Activated CD4-positive, alpha-beta T cell treated with anti-CD3 and anti-CD28 coated beads for 1 hour (primary cell): ENCODE results near the gene NOL3.

Experiments
- DNase-seq: peaks from one replicate; pipeline ENCODE4 v3.0.0-alpha.2; 2020

Gene NOL3

DNA sequence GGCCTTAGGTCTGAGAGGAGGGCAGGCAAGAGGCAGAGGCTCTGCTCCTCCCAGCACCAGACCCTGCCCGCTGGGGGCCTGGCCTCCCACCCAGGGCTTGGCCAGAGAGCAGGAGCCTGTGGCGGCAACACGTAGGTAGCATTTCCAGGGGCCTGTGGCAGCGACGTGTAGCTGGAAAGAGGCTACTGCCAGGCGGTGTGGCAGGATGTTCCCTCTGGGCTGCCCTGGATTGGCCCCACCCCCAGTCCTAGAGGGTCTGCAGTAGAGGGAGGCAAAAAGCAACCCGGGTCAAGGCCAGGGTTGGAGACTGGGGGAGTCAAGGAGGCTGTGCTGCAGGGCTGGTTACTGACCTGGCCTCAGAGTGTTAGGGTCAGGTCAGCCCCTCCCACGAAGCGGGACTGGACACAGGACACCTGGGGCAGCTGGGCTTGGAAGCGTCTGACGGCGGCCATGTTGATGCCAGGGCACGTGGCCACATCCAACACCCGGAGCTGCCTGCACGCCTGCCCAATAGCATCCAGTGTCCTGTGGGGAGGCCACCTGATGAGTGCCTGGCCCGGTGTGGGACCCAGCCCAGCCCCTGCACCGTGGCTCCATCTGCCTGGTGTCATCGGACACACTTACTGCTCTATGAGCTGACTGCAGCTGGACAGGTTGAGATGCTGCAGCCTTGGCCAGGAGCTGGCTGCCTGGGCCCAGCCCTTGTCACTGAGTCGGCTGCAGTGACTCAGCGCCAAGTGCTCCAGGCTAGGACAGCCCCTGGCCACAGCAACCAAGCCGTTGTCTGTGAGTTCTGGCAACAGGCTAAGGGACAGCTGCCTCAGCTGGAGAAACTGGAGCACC, 37.1 kb downstream of the NOL3 start:
- DNase-seq: no peak

DNA sequence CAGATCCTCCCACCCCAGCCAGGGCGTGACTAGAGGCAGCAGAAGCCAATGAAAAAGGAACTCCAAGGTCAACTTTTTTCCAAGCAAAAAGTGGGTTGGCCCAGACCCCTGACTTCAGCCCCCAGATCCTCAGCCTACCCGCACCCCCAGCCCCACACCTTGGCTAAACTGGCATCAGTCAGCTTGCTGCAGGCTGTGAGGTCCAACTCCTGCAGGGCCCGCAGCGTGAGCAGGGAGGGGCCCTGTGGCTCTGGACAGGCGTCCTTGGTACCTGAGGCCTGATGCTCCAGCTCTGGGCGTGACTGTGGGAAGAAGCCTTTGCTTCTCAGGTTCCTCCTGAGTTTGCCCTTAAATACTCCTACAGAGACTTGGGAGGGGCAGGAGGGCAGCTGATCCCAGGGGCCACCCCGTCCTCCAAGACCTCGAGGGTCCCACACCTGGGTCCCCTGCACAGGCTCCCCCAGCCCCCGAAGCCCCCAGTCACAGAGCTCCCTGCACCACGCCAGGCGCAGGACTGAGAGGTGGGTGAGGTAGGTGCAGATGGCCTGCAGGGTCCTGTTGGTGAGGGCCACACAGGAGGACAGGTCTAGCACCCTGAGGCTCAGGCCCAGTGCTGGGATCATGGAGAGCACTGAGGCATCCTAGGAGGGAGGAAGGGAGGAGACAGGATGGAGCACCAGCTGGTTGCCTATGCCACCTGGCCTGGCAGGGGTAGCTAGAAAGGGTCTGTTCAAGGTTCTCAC, 38.0 kb downstream of the NOL3 start:
- no peak for DNase-seq

DNA sequence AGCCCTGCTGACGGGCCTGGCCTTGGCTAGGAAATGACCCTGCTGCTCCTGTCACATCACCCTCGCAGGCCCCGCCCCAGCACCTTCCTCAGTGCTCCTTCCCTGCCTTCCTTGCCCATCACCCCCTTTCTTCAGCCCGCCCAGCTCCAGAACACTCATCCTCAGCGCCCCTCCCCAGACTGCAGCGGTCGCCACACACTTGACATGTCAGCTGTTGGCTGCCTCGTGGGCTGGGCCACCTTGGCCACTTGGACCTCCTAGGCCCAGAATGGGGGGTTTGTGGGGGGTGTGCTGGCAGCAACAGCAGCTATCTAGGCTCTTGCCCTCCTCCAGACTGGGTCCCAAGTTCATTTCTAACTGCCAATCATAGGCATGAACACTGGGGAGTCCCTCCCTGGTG, 39.2 kb downstream of the NOL3 start:
- no peak for DNase-seq

DNA sequence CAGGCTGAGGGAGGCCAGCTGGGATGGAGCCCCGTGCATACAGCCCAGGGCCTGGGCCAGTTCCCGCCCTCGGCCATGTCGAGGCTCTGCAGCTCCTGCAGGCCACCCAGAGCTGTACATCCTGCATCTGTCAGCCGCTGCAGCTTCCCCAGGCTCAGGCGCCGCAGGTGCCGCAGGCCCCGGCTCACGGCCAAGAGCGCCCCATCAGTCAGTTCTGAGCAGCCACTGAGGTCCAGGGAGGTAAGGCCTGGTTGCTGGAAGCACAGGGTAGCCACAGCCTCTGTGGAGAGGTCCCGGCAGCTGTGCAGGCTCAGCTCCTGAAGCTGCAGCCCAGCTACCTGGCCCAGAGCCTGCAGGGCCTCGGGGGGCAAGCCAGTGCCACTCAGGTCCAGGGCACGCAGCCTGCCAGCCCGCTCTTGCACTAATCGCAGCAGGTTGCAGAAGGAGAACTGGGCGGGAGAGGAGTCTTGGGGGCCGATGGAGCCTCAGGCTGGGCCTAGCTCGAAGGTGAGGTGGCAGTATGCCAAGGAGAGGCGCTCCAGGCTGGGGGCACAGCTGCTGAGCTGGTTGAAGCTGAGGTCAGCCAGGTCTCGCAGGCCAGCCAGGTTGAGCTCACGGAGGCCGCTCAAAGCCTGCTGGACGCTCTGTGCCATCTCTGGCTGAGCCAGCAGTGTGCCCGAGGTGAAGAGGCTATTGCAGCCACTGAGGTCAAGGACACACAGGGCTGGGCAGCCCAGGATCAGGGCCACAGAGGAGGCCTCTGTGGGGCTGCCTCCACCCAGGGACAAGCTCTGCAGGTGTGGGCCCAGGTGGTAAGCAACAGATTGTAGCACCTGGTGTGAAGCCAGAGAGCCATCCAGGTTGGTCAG, 40.0 kb downstream of the NOL3 start:
- no peak for DNase-seq

DNA sequence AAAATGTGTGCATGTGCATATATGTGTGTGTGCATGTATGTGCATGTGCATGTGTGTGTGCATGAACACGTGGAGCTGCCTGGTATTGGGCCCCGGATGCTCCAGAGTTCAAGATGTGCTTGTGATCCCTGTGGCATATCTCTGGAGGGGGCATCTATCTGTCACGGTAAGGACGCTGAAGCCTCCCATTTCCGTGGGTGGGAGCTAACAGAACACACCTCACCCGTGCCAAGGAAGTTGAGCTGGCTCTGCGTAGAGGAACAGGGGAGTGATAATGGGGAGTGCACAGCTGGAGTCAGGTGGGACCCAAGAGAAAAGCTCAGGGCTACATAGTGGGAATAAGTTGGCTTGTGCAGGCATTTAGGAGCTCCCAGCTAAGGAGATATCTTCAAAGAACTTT, 41.3 kb downstream of the NOL3 start:
- no peak for DNase-seq

DNA sequence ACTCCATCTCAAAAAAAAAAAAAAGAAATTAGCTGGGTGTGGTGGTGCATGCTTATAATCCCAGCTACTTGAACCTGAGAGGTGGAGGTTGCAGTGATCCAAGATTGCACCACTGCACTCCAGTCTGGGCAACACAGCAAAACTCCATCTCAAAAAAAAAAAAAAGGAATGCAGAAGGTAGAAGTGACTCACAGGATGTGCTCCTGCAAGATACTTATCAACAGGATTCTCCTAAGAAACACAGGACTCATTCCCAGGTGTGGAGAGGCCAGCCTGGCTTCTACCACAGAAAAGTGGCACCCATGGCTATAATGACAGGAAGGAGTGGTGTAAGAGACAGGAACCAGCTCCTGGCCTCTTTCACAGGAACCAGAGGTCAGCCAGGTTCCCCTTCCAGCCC, 42.4 kb downstream of the NOL3 start:
- DNase-seq: no peak

DNA sequence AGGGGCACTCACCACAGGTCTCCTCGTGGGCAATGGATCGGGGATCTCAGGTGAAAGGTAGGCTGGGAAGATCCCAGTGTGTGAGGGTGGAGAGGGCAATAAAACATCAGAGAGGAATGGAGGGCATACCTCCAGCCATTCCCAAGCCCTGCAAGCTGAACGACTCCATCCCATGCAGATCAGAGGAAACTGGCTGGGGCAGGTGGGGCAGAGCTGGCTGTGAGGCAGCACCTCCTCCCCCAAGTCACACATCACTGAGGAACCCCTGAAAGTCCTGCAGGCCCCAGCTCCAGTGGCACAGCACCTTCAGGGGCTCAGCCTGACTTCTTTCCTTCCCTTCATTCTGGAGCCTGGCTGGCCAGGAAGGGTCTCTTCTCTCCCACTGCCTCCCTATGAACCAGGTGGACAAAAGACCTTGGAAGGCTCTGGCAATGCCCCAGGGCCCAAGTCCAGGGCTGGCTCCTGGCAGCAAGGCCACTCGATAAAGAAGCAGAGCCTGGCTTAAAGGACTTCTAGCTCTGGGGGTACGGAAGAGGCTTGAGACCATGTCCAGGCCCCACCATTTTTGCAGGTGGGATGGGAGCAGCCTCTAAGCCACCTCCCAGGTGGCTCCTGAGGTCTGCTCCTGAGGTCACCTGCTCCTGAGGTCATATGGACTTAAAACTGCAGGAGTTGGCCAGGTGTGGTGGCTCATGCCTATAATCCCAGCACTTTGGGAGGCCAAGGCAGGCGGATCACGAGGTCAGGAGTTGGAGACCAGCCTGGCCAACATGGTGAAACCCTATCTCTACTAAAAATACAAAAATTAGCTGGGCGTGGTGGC, 43.1 kb downstream of the NOL3 start:
- DNase-seq: no peak

DNA sequence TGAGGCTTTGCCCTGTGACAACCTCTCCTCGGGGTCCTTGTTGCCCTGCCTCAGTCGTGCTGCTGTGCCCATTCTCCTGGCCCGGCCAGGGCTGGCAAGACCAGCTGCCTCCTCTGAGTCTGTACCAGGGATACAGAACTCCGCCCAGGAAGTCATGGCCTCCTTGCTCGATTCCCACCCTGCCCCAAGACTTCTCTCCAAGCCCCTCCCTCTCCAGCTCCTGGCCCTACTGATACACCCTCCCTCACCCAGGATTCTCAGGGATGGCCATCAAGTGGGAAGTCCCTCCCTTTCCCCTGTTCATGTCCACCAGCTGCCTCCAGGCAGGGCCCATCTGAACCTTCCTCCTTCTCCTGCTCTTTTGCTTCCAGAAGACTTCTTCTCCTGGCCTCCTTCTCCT, 45.4 kb downstream of the NOL3 start:
- no peak for DNase-seq

DNA sequence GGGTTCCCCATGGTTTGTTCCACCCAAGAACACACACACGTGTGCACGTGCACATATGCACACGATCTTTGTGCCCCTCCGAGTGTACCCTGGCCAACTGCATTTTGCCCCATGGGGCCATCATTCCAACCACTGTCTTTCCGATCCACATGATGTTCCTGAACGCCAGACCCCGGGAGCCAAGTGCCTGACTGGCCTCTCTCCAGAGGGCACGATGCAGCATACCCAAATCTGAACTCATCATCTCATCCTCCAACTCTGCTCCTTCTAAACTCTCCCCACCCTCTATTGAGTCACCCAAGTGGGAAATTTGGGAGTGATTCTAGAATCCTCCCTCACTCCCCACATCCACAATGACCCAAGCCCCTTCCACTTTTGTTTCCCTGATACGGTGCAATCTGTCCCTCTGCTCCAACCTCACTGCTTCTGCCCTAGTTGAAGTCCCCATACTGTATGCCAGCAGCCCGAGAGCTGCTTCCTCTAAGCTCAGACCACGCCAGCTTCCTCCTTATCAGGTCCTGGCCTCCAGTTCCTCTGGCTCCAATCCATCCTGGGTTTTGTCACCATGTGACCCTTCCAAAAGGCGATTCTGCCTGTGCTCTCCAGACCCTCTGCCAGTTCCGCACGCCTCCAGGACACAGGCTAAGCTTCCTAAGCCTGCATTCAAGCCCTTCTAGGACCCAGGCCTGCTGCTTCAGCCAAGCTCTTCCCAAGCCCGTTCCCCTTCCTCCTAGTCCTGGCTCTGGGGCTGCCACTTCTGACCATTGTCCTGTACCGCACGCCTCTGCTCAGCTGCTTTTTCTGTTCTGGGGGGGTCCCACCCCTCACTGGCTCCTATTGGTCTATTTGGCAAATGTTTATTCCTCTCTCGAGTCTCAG, 46.5 kb downstream of the NOL3 start:
- DNase-seq: no peak

DNA sequence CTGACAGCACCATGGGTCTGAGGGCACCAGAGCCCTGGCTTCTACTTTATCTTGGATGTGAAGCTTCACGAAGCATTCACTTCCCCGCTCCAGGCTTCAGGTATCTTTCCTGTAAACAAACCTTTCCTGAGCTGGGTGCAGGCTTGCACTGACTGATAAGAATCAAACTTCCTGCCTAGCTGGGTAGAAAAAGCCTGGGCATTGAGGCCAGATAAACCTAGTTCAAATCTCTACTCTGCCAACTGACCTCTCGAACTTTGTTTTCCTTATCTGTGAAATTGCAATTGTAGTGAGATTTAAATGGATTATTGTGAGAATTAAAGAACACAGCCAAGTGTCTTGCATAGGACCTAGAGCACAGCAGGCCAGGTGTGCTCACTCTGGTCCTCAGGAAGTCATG, 53.7 kb downstream of the NOL3 start:
- no peak for DNase-seq
